H1 (cell line): Measurements from ENCODE around the gene RPS6KA2. TPM values are rescaled to one million over a fixed set of nuclear protein-coding genes. Genes with fewer than 3 reads are reported as not detected.

ENCODE experiments used
- BACH1 ChIP-seq: IDR thresholded peaks from 2 replicates; pipeline ENCODE4 v1.6.1; 2012; ENCODE audit warnings: low read length, improper control_type of control experiment
- BCL11A ChIP-seq, 2 experiments: IDR thresholded peaks; one replicate each; pipeline ENCODE4 v1.6.1; 2011; ENCODE audit warnings: low read depth in 2 of 2, low read length in 2 of 2, mild to moderate bottlenecking in 2 of 2
- CBX5 ChIP-seq: fragments of 300-800, 300-1000 bp; sonication (generic); IDR thresholded peaks from 2 replicates; pipeline ENCODE4 v1.7.1; 2016; ENCODE audit warnings: antibody characterized with exemption, low read length, low read depth
- CBX8 ChIP-seq: fragments of 300-800, 300-1000 bp; sonication (generic); IDR thresholded peaks from 2 replicates; pipeline ENCODE4 v1.7.1; 2016; ENCODE audit warnings: low read depth, low read length, borderline replicate concordance
- CHD1 ChIP-seq: IDR thresholded peaks from 2 replicates; pipeline ENCODE4 v1.6.1; 2012; ENCODE audit warnings: low read depth, low read length, improper control_type of control experiment
- CTCF ChIP-seq, 3 experiments: IDR thresholded peaks; 1 replicate in 2 of 3; 2 replicates in 1 of 3; pipeline versions ENCODE4 v1.5.1 to v1.6.1; 2011; ENCODE audit warnings: low read length in 3 of 3, mild to moderate bottlenecking in 3 of 3, inconsistent platforms in 2 of 3, low read depth in 1 of 3, moderate library complexity in 1 of 3; ENCODE audit not compliant: insufficient read depth in 1 of 3; ENCODE audit errors: control extremely low read depth in 1 of 3
- E2F6 ChIP-seq: IDR thresholded peaks from 2 replicates; pipeline ENCODE4 v1.6.1; 2012; ENCODE audit warnings: inconsistent platforms
- EGR1 ChIP-seq: IDR thresholded peaks from 2 replicates; pipeline ENCODE4 v1.6.1; 2011; ENCODE audit warnings: low read depth, low read length, borderline replicate concordance
- EZH2 ChIP-seq: fragments of 200-600 bp; sonication (generic); IDR thresholded peaks from 2 replicates; pipeline ENCODE4 v1.7.1; 2012; ENCODE audit warnings: low read depth, mild to moderate bottlenecking, moderate library complexity, low read length, inconsistent platforms; ENCODE audit not compliant: severe bottlenecking
- FOSL1 ChIP-seq: IDR thresholded peaks from 2 replicates; pipeline ENCODE4 v1.6.1; 2011; ENCODE audit warnings: mild to moderate bottlenecking, low read depth, low read length, moderate library complexity; ENCODE audit not compliant: insufficient read depth
- JUN ChIP-seq: IDR thresholded peaks from 2 replicates; pipeline ENCODE4 v1.6.1; 2011; ENCODE audit warnings: low read depth, mild to moderate bottlenecking, improper control_type of control experiment, low read length
- MAFK ChIP-seq: IDR thresholded peaks from 2 replicates; pipeline ENCODE4 v1.6.1; 2012; ENCODE audit warnings: low read depth, mild to moderate bottlenecking, improper control_type of control experiment, low read length
- PHF8 ChIP-seq: fragments of 200-600 bp; sonication (generic); conservative IDR thresholded peaks from 2 replicates; pipeline ENCODE4 v1.7.1; 2012; ENCODE audit warnings: low read depth, mild to moderate bottlenecking, inconsistent platforms, low read length, moderate library complexity
- RBBP5 ChIP-seq: IDR thresholded peaks from 2 replicates; pipeline ENCODE4 v1.7.1; 2012; ENCODE audit warnings: low read depth, mild to moderate bottlenecking, inconsistent platforms, low read length, moderate library complexity, borderline replicate concordance
- RFX5 ChIP-seq: IDR thresholded peaks from 2 replicates; pipeline ENCODE4 v1.6.1; 2011; ENCODE audit warnings: low read depth, low read length, improper control_type of control experiment, borderline replicate concordance
- RNF2 ChIP-seq: fragments of 200-900, 300-1000 bp; sonication (generic); IDR thresholded peaks from 2 replicates; pipeline ENCODE4 v1.7.1; 2016; ENCODE audit warnings: borderline replicate concordance, low read depth, mild to moderate bottlenecking, antibody characterized with exemption, low read length; ENCODE audit not compliant: poor library complexity, severe bottlenecking; ENCODE audit errors: missing control alignments
- RXRA ChIP-seq: IDR thresholded peaks from 2 replicates; pipeline ENCODE4 v1.6.1; 2011; ENCODE audit warnings: low read depth, mild to moderate bottlenecking, low read length, moderate library complexity; ENCODE audit not compliant: insufficient read depth
- SIX5 ChIP-seq: IDR thresholded peaks from 2 replicates; pipeline ENCODE4 v1.6.1; 2011; ENCODE audit warnings: mild to moderate bottlenecking, low read depth, low read length
- SP2 ChIP-seq: IDR thresholded peaks from 2 replicates; pipeline ENCODE4 v1.6.1; 2012; ENCODE audit warnings: mild to moderate bottlenecking, low read length, inconsistent platforms
- SP4 ChIP-seq: IDR thresholded peaks from 2 replicates; pipeline ENCODE4 v1.6.1; 2012; ENCODE audit warnings: low read length, inconsistent platforms
- SRF ChIP-seq: IDR thresholded peaks from 2 replicates; pipeline ENCODE4 v1.6.1; 2011; ENCODE audit warnings: mild to moderate bottlenecking, low read depth, low read length, moderate library complexity
- USF2 ChIP-seq: IDR thresholded peaks from 2 replicates; pipeline ENCODE4 v1.6.1; 2011; ENCODE audit warnings: low read length, improper control_type of control experiment
- polyA plus RNA-seq, 7 experiments: library from polyadenylated mRNA; depleted of rRNA in 3 of 7; stranded (reverse) in 5 of 7; unstranded in 2 of 7; fragments of >200 nt in 5 of 7; fragments of 200-250 nt in 2 of 7; gene quantifications; 1 replicate in 5 of 7; 2 replicates in 1 of 7; 4 replicates in 1 of 7; pipeline versions ENCODE4 v1.2.1 to v1.2.3, GENCODE V29; 2011 to 2013; ENCODE audit warnings: missing spikeins in 2 of 7, mixed read lengths in 2 of 7
- total RNA-seq: library from RNA; stranded (reverse); fragmentation: NEBNext Ultra II Directional; extraction: Animal tissue kit (Norgen Biotek cat#: 25700); gene quantifications from 2 replicates; pipeline ENCODE4 v1.2.1, GENCODE V29; 2021

Gene RPS6KA2
- total and polyA plus RNA-seq, 2 of the 8 experiments (the other 6 are each of a cell fraction or from before 2014, with no cell fraction given) = 8.8 to 25.7 TPM

- TF ChIP-seq RXRA (no peak), JUN (peak; percentile 72; the same call in 1 of the 2 replicates), PHF8 (no peak), RFX5 (no peak), EZH2 (no peak), SIX5 (no peak), CBX8 (no peak), MAFK (peak; percentile 83), USF2 (no peak), BACH1 (peak; percentile 89), BCL11A (IDR thresholded peaks at IDR 0.05; ENCODE audit: low read depth in 2 of 2, low read length in 2 of 2) (no peak), SP2 (no peak), EGR1 (no peak), SRF (no peak), CTCF (IDR thresholded peaks at IDR 0.05; ENCODE audit: control extremely low read depth in 1 of 3, insufficient read depth in 1 of 3, low read depth in 1 of 3, low read length in 3 of 3) (no peak), CBX5 (no peak), RNF2 (no peak), FOSL1 (no peak), CHD1 (no peak), SP4 (no peak), RBBP5 (no peak), E2F6 (no peak)
Observed at GRCh38 chr6:166365221-166365620, 261.8 kb downstream of the RPS6KA2 start (continued).
